Activated T-cell treated with anti-CD3 and anti-CD28 coated beads for 24 hours (primary cell): ENCODE results near the gene PDE6D.
A peak's percentile ranks its signal among the peaks of the same experiment; 100 is the strongest.

ENCODE experiments used
- DNase-seq: peaks from one replicate; pipeline ENCODE4 v3.0.0-alpha.2; 2020; ENCODE audit warnings: low read depth

The PDE6D gene

GRCh38 chr2:231707625-231707926 is 73.5 kb downstream of the PDE6D start:
- DNase-seq: peak; percentile 46

GRCh38 chr2:231706731-231707624 is 74.1 kb downstream of the PDE6D start:
- DNase-seq: peak; percentile 97

- no peak for DNase-seq
Observed at GRCh38 chr2:231704017-231704416, 77.1 kb downstream of the PDE6D start.

GRCh38 chr2:231701456-231702373 is 79.4 kb downstream of the PDE6D start:
- DNase-seq: no peak

- no peak for DNase-seq
Observed at GRCh38 chr2:231699006-231699405, 82.1 kb downstream of the PDE6D start.

GRCh38 chr2:231696004-231696367 is 85.1 kb downstream of the PDE6D start:
- no peak for DNase-seq

GRCh38 chr2:231693956-231694355 is 87.1 kb downstream of the PDE6D start:
- DNase-seq: no peak

GRCh38 chr2:231692847-231693246 is 88.2 kb downstream of the PDE6D start:
- DNase-seq: no peak

- DNase-seq: no peak
Observed at GRCh38 chr2:231691251-231691772, 89.8 kb downstream of the PDE6D start.

GRCh38 chr2:231689124-231689893 is 91.8 kb downstream of the PDE6D start:
- no peak for DNase-seq

- DNase-seq: no peak
Observed at GRCh38 chr2:231688719-231689118, 92.4 kb downstream of the PDE6D start.

- DNase-seq: no peak
Observed at GRCh38 chr2:231687961-231688360, 93.1 kb downstream of the PDE6D start.

- DNase-seq: peak; percentile 63
Observed at GRCh38 chr2:231687133-231687852, 93.8 kb downstream of the PDE6D start.

GRCh38 chr2:231686192-231687100 is 94.6 kb downstream of the PDE6D start:
- DNase-seq: no peak

- DNase-seq: no peak
Observed at GRCh38 chr2:231685349-231686191, 95.5 kb downstream of the PDE6D start.

GRCh38 chr2:231684314-231685223 is 96.5 kb downstream of the PDE6D start:
- no peak for DNase-seq

- DNase-seq: no peak
Observed at GRCh38 chr2:231683292-231684235, 97.5 kb downstream of the PDE6D start.
